ENCODE measurements around the gene CDK11A.
"Not testable (repeated sequence)": the region's sequence is repeated elsewhere in the genome, so short reads cannot be mapped to it uniquely, and the experiment has no call there.

The CDK11A gene

GRCh38 chr1:1754051-1754815 lies 30.1 kb upstream of the CDK11A start:
- DNase-seq (ENCODE audit: low spot score), result no peak

DNA sequence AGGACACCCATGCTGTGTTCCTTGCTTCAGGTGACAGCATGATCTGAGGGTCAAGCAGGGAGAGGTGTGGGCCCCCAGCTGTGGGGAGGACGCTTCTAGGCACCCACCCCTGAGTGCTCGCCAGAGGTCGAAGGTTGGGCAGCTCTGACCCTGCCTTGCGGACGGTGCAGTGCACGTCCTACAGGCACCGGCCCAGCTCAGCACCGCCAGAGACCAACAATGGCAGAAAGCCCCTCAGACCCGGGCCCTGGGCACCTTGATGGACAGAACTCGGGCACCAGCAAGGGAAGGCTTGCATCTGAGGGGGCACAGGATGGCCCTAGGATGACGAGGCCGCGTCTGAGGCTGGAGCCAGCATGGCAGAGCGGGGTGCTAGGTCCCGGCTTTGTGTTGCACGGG lies 29.4 kb upstream of the CDK11A start:
- no peak for DNase-seq (ENCODE audit: low spot score)

DNA sequence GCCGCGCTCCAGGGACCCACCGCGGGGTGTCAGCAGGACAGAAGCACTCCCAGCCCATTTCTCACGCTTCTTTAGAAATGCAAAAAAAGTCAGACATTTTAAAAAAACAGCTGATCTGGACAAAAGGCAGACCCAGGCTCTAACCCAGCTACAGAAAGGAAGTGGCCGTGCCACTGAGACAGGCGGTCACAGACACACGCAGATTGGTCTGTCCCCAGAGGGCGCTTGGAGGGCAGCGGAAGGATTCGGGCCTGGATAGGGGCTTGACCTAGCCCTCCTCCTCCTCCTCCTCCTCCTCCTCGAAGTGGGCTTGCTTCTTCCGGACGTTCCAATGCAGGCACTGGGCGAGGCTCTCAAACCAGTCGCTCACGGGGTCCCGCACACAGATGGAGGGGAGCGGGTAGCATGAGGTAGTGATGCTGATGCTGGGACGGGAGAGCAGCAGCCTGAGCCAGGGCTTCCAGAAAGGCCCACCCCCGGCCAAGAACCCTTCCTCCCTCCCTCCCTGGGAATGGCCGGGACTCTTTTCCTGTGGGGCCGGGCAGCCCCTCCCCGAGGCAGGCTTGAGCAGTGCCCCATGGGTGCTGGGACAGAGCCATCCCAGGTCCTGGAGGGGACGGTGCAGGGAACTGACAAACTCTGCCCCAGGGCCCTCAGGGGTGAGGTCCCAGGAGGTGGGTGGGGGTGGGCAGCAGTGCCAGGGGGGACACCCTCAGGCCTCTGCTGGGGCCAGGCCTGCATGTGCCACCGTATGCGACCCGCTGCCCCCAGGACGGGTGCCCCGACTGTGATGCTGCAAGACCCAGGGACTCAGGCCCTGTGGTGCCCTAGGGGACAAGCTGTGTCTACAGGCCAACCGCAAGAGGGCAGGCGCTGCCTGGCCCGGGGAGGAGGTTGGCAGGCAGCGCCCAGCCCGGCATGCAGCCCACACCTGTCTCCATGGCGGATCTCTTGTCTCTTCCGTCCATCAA lies 28.8 kb upstream of the CDK11A start:
- no peak for DNase-seq (ENCODE audit: low spot score)

DNA sequence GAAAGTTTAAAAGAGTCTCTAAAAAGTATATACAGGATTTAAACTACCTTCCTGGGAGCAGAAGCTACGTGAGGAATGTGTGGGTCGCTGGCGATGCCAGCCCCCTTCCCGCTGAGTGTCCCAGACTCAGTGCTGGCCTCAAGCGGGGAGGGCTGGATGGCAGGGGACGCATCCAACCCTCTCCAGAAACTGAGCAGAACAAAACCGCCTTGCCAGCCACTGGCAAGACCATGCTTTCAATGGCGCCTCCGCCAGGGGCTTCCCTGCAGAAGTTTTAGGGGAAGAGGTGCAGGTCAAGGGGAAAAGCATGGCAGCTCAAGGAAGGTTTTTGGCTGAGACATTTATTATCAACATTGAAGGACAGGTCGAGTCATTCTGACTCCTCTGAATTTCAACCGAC lies 28.0 kb upstream of the CDK11A start:
- no peak for DNase-seq (ENCODE audit: low spot score)

- DNase-seq (ENCODE audit: low spot score), result not testable (repeated sequence)
Measured at GRCh38 chr1:1749941-1750340, 25.8 kb upstream of the CDK11A start.

- DNase-seq (ENCODE audit: low spot score), result no peak
Measured at GRCh38 chr1:1748686-1749321, 24.6 kb upstream of the CDK11A start.

- DNase-seq (ENCODE audit: low spot score), result not testable (repeated sequence)
Measured at GRCh38 chr1:1746566-1746909, 22.4 kb upstream of the CDK11A start.

DNA sequence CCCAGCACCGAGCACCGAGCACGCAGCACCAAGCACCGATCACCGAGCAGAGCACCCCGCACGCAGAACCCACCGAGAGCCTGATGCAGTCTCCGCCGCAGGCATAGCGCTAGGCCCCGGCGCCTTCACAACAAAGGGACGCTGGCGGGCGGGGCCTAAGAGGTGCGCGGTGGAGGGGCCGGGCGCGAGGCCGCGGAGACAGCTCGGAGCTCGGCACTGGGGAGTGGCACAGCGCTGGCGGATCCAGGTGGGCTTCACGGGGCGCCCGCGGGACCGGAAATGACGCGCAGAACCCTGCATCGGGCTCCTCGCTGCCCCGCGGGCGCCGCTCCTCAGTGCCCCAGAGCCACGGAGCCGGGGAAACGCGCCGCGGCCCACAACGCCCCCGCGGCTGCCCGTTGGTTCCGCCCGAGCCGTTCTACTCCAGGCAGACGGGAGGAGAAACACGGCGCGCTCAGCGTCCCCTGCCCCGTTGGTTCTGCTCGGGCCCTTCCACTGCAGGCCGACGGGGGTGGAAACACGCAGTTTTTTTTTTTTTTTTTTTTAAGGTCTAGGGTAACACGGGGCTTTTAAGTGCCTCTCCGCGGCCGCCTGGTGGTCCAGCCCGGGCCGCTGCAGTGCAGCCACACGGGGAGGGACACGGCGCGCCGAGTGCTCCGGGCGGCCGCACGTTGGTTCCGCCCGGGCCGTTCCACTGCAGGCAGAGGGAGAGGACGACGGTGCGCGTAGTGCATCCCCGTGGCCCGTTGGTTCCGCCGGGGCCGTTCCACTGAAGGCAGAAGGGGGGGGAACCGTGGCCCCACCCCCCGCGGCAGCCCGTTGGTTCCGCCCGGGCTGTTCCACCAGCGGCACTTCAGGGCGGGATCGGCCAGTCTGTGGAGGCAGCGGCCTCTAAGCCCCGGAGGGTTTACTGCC lies 21.8 kb upstream of the CDK11A start:
- not testable (repeated sequence) for DNase-seq (ENCODE audit: low spot score)

- not testable (repeated sequence) for DNase-seq (ENCODE audit: low spot score)
Measured at GRCh38 chr1:1742529-1742928, 18.4 kb upstream of the CDK11A start.

DNA sequence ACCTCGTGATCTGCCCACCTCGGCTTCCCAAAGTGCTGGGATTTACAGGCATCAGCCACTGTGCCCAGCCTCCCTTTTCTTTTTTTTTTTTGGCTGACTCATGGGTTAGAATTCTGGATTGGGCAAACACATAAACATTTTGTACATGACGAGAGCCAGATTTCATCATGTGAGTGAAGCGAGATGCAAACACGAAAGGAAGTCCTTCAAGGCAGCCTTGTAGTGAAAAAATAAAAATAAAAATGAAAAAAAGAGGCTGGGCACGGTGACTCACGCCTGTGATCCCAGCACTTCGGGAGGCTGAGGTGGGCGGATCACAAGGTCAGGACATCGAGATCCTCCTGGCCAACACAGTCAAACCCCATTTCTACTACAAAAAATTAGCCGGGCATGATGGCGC lies 16.9 kb upstream of the CDK11A start:
- DNase-seq (ENCODE audit: low spot score), result not testable (repeated sequence)

DNA sequence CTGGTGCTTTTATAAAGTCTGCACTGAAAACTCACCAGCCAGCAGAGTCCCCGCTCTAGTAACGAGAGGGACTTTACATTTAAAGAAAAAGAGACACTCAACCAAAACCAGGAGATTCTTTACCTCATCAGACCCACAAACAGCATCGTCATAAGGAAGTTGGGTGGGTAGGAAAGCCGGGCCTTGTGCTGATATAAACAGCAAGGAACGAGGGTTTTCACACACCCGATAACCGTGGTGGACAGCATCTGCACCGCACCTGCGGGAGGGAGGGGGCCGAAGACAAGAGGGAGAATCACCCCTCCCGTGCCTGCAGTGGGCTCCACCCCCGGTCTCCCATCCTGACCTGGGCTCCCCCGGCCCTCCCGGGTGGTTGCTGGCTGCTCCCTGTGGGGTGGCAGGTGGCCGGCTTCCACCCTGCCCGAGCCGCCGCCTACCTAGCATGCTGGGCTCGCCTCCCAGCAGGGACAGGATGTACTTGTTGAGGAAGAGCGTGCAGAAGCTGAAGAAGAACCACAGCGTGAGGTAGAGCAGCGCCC lies 14.7 kb upstream of the CDK11A start:
- not testable (repeated sequence) for DNase-seq (ENCODE audit: low spot score)

- DNase-seq (ENCODE audit: low spot score), result not testable (repeated sequence)
Measured at GRCh38 chr1:1737675-1738590, 13.8 kb upstream of the CDK11A start.

DNA sequence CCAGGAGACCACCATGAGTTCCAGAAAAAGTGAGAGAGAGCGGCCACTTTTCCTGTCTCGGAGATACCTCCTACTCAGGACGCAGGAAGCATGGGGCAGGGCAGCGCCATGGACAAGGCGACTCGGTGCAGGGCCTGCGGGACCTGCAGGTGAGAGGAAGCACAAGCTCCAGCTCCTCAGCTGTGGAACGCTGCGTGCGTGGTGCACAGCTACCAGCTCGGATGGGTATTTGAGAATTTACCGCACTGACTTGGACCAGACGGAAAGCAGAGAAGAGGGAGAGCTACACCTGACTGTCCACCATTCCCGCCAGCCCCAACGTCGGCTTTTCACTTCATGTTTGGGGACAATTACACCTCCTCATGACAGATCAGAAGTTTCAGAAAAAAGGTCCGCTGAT lies 8.2 kb upstream of the CDK11A start:
- no peak for DNase-seq (ENCODE audit: low spot score)

DNA sequence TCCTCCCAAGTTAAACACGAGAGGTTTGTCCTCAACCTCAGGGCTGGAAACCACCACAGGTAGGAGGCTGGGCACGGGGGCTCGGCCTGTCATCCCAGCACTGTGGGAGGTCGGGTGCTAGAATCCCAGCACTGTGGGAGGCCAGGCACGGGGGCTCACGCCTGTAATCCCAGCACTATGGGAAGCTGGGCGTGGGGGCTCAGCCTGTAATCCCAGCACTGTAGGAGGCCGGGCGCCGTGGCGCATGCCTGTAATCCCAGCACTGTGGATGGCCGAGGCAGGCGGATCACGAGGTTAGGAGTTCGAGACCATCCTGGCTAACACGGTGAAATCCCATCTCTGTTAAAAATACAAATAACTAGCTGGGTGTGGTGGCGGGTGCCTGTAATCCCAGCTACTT lies 6.7 kb upstream of the CDK11A start:
- DNase-seq (ENCODE audit: low spot score), result no peak

DNA sequence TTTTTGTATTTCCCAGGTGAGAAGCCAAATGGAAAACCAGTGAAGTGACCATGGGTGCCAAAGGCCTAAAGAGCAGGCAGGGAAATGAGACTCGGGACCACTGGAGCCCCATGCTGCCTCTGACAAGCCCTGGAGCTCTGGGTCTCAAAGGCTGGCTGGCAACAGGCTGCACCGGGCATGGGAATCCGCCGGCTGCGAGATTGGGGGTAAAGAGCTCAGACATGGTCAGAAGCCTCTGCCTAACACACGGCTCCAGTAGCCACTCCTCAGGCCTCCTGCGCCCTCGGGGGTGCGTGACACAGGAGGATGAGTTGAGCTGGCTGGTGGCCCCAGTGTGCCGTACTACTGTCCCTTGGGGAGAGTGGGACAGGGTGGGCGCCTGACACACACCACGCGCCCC lies 6.1 kb upstream of the CDK11A start:
- not testable (repeated sequence) for DNase-seq (ENCODE audit: low spot score)

- DNase-seq (ENCODE audit: low spot score), result not testable (repeated sequence)
Measured at GRCh38 chr1:1729116-1729816, 5.1 kb upstream of the CDK11A start.

- not testable (repeated sequence) for DNase-seq (ENCODE audit: low spot score)
Measured at GRCh38 chr1:1728308-1729005, 4.3 kb upstream of the CDK11A start.

DNA sequence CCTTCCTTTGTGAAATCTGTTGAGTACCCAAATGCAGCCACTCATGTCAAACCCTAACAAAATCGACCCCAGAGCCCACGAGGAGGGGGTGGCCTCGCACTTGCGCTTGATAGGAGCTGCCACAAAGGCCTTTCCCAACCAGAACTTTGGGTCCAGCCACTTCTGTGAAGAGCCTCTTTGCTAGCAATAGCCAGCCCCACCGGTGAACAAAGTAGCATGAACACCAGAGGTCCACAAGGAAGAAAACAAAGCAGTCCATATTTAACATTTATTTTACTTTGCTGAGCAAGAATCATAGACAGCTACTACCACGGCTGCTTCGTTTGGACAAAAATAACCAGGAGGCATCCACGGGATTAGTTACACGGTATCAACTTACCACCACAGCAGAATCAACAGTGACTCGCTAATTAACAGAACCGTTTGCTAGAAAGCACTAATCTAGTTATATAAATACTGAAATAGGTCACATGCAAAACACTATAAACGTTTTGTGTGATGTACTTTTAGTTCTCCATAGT lies 3.0 kb upstream of the CDK11A start:
- DNase-seq (ENCODE audit: low spot score), result not testable (repeated sequence)

DNA sequence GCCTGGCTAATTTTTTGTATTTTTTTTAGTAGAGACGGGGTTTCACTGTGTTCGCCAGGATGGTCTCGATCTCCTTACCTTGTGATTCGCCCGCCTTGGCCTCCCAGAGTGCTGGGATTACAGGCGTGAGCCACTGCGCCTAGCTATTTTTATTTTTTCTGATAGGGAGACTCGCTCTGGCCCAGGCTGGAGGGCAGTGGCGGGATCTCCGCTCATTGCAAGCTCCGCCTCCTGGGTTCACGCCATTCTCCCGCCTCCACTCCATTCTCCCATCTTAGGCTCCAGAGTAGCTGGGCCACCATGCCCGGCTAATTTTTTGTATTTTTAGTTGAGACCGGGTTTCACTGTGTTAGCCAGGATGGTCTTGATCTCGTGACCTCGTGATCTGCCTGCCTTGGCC lies 1.9 kb upstream of the CDK11A start:
- DNase-seq (ENCODE audit: low spot score), result not testable (repeated sequence)

All from germinal center (tissue), 1 donor.